ENCODE data around the gene ADAMTSL1. TPM values are rescaled to one million over a fixed set of nuclear protein-coding genes. Genes with fewer than 3 reads are reported as not detected.

The ADAMTSL1 gene
- total and polyA plus RNA-seq, 2 experiments from 2014 or later: 2.3 to 5.0 TPM

GRCh38 chr9:18614116-18614515 lies 140.2 kb downstream of the ADAMTSL1 start:
- H3K27me3 ChIP-seq (ENCODE audit: insufficient read depth): no peaks in the 10 kb centered on the region
- no peaks in the 10 kb centered on the region for H4K20me1 ChIP-seq (replicated peaks; ENCODE audit: insufficient read depth)
- no peaks in the 10 kb centered on the region for H3K36me3 ChIP-seq (ENCODE audit: insufficient read depth)
- ATAC-seq: no peak
- Mint-ChIP-seq H3K27me3 (ENCODE audit: insufficient read depth, low read depth, poor library complexity) (no peaks in the 10 kb centered on the region), H3K27ac (no peak overlapping the region), H3K4me1 (no peaks in the 10 kb centered on the region), H3K36me3 (ENCODE audit: low read depth) (no peaks in the 10 kb centered on the region), H3K9me3 (no peaks in the 10 kb centered on the region; the same call in 2 of the 3 replicates), H3K4me3 (no peak overlapping the region)
- H3K9me2 ChIP-seq (ENCODE audit: insufficient read depth): no peaks in the 10 kb centered on the region
- TF ChIP-seq NANOG (IDR thresholded peaks at IDR 0.05; ENCODE audit: borderline replicate concordance) (no peak), REST (IDR thresholded peaks at IDR 0.05; ENCODE audit: unreplicated experiment) (no peak), POLR2AphosphoS5 (IDR thresholded peaks at IDR 0.05; ENCODE audit: low read depth) (no peak), CTCF (conservative IDR thresholded peaks at IDR 0.05; ENCODE audit: low read depth in 2 of 2) (no peak), CREB1 (CRISPR knock-in tag; IDR thresholded peaks at IDR 0.05; ENCODE audit: low read depth) (no peak), EZH2 (IDR thresholded peaks at IDR 0.05; ENCODE audit: low read depth, unreplicated experiment) (no peak), JUNB (IDR thresholded peaks at IDR 0.05; ENCODE audit: unreplicated experiment) (no peak), ZNF114 (CRISPR knock-in tag; IDR thresholded peaks at IDR 0.05) (no peak), ZNF331 (CRISPR knock-in tag; IDR thresholded peaks at IDR 0.05; ENCODE audit: low read depth) (no peak)
- H3K4me3 ChIP-seq: no peak overlapping the region
- H2AFZ ChIP-seq: no peak overlapping the region
- no peaks in the 10 kb centered on the region for H3K79me2 ChIP-seq (replicated peaks; ENCODE audit: insufficient read depth)
- H3K4me2 ChIP-seq: no peak overlapping the region
- H3F3A ChIP-seq (replicated peaks; ENCODE audit: low read depth): no peaks in the 10 kb centered on the region
- DNase-seq (ENCODE audit: low spot score): no peak
- H3K27ac ChIP-seq (ENCODE audit: low read depth): no peak overlapping the region
- H3K4me1 ChIP-seq (ENCODE audit: insufficient read depth): no peaks in the 10 kb centered on the region

GRCh38 chr9:18614651-18615050 lies 140.7 kb downstream of the ADAMTSL1 start:
- no peaks in the 10 kb centered on the region for H3K27me3 ChIP-seq (ENCODE audit: insufficient read depth)
- H3K9me2 ChIP-seq (ENCODE audit: insufficient read depth): no peaks in the 10 kb centered on the region
- H4K20me1 ChIP-seq (replicated peaks; ENCODE audit: insufficient read depth): no peaks in the 10 kb centered on the region
- H3K4me3 Mint-ChIP-seq: no peak overlapping the region
- H3K27ac Mint-ChIP-seq: no peak overlapping the region
- H3K27ac ChIP-seq (ENCODE audit: low read depth): no peak overlapping the region
- TF ChIP-seq ZNF114 (CRISPR knock-in tag; IDR thresholded peaks at IDR 0.05) (no peak), CTCF (conservative IDR thresholded peaks at IDR 0.05; ENCODE audit: low read depth in 2 of 2) (no peak), POLR2AphosphoS5 (IDR thresholded peaks at IDR 0.05; ENCODE audit: low read depth) (no peak), CREB1 (CRISPR knock-in tag; IDR thresholded peaks at IDR 0.05; ENCODE audit: low read depth) (no peak), REST (IDR thresholded peaks at IDR 0.05; ENCODE audit: unreplicated experiment) (no peak)
- H2AFZ ChIP-seq: no peak overlapping the region
- H3F3A ChIP-seq (replicated peaks; ENCODE audit: low read depth): no peaks in the 10 kb centered on the region
- H3K4me3 ChIP-seq: no peak overlapping the region
- no peak for ATAC-seq
- no peak overlapping the region for H3K4me2 ChIP-seq
- no peaks in the 10 kb centered on the region for H3K27me3 Mint-ChIP-seq (ENCODE audit: insufficient read depth, low read depth, poor library complexity)
- H3K36me3 ChIP-seq (ENCODE audit: insufficient read depth): no peaks in the 10 kb centered on the region
- H3K79me2 ChIP-seq (replicated peaks; ENCODE audit: insufficient read depth): no peaks in the 10 kb centered on the region
- H3K36me3 Mint-ChIP-seq (ENCODE audit: low read depth): no peaks in the 10 kb centered on the region
- H3K4me1 Mint-ChIP-seq: no peaks in the 10 kb centered on the region
- no peaks in the 10 kb centered on the region for H3K4me1 ChIP-seq (ENCODE audit: insufficient read depth)
- DNase-seq (ENCODE audit: low spot score): no peak
- H3K9me3 Mint-ChIP-seq: no peaks in the 10 kb centered on the region; the same call in 2 of the 3 replicates
